ENCODE data around the gene CBLIF. TPM values are rescaled to one million over a fixed set of nuclear protein-coding genes. Genes with fewer than 3 reads are reported as not detected.

CBLIF gene
- total RNA-seq, 1 experiment from 2014 or later = not detected

GRCh38 chr11:59846556-59846955, 1.3 kb upstream of the CBLIF start:
- TF ChIP-seq, protein P1, sequence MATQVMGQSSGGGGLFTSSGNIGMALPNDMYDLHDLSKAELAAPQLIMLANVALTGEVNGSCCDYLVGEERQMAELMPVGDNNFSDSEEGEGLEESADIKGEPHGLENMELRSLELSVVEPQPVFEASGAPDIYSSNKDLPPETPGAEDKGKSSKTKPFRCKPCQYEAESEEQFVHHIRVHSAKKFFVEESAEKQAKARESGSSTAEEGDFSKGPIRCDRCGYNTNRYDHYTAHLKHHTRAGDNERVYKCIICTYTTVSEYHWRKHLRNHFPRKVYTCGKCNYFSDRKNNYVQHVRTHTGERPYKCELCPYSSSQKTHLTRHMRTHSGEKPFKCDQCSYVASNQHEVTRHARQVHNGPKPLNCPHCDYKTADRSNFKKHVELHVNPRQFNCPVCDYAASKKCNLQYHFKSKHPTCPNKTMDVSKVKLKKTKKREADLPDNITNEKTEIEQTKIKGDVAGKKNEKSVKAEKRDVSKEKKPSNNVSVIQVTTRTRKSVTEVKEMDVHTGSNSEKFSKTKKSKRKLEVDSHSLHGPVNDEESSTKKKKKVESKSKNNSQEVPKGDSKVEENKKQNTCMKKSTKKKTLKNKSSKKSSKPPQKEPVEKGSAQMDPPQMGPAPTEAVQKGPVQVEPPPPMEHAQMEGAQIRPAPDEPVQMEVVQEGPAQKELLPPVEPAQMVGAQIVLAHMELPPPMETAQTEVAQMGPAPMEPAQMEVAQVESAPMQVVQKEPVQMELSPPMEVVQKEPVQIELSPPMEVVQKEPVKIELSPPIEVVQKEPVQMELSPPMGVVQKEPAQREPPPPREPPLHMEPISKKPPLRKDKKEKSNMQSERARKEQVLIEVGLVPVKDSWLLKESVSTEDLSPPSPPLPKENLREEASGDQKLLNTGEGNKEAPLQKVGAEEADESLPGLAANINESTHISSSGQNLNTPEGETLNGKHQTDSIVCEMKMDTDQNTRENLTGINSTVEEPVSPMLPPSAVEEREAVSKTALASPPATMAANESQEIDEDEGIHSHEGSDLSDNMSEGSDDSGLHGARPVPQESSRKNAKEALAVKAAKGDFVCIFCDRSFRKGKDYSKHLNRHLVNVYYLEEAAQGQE (IDR thresholded peaks at IDR 0.05; ENCODE audit: insufficient read depth in 1 of 2, low read depth in 2 of 2, low read length in 1 of 2) = no peak
- no peak for TF ChIP-seq TCF7L2 (IDR thresholded peaks at IDR 0.05; ENCODE audit: low read depth, low read length)
- no peak for TF ChIP-seq CTCF (IDR thresholded peaks at IDR 0.05)
- no peak for TF ChIP-seq SIN3A (IDR thresholded peaks at IDR 0.05; ENCODE audit: borderline replicate concordance, insufficient read depth, low read depth, low read length)
- no peak for TF ChIP-seq POLR2AphosphoS5 (IDR thresholded peaks at IDR 0.05; ENCODE audit: low read depth, low read length)
- no peak for DNase-seq (ENCODE audit: low read depth, low spot score)
- H3K36me3 ChIP-seq (ENCODE audit: control insufficient read depth, insufficient read depth, low read length) = no peaks in the 10 kb centered on the region
- BruUV-seq (replicated peaks) = no TSS peak
- ChIA-PET CTCF (no interaction called here), POLR2A (no interaction called here)
- no peaks in the 10 kb centered on the region for H3K4me1 ChIP-seq (ENCODE audit: control insufficient read depth, insufficient read depth, low read length)
- intact Hi-C loops (cut with micrococcal nuclease; ENCODE audit: unreplicated experiment) (no loop called here), in situ Hi-C loops (cut with HindIII; ENCODE audit: low pct_unique_long_range_greater_than_20kb, low sequenced_read_pairs) (no loop called here)
- no peak overlapping the region for H3K4me3 ChIP-seq (ENCODE audit: low read depth in 2 of 2, low read length in 2 of 2)
- no peak for ATAC-seq
- H3K27ac ChIP-seq (ENCODE audit: low read length) = no peak overlapping the region
- H3K27me3 ChIP-seq (ENCODE audit: control insufficient read depth, insufficient read depth, low read length) = no peaks in the 10 kb centered on the region
- H3K9me3 ChIP-seq (ENCODE audit: control insufficient read depth, insufficient read depth, low read depth, low read length) = no peaks in the 10 kb centered on the region

GRCh38 chr11:59842316-59842715, 3.0 kb downstream of the CBLIF start:
- Histone ChIP-seq H3K4me3 (ENCODE audit: low read depth in 2 of 2, low read length in 2 of 2) (no peak overlapping the region), H3K27ac (ENCODE audit: low read length) (no peak overlapping the region), H3K9me3 (ENCODE audit: control insufficient read depth, insufficient read depth, low read depth, low read length) (no peaks in the 10 kb centered on the region), H3K36me3 (ENCODE audit: control insufficient read depth, insufficient read depth, low read length) (no peaks in the 10 kb centered on the region), H3K4me1 (ENCODE audit: control insufficient read depth, insufficient read depth, low read length) (no peaks in the 10 kb centered on the region), H3K27me3 (ENCODE audit: control insufficient read depth, insufficient read depth, low read length) (no peaks in the 10 kb centered on the region)
- TF ChIP-seq CTCF (IDR thresholded peaks at IDR 0.05) = no peak
- ChIA-PET POLR2A (no interaction called here), CTCF (no interaction called here)
- intact Hi-C loops (cut with micrococcal nuclease; ENCODE audit: unreplicated experiment) = no loop called here
- no peak for DNase-seq (ENCODE audit: low read depth, low spot score)
- no peak for ATAC-seq
- BruUV-seq (replicated peaks) = no TSS peak
- in situ Hi-C loops (cut with HindIII; ENCODE audit: low pct_unique_long_range_greater_than_20kb, low sequenced_read_pairs) = no loop called here

- ATAC-seq (no peak), DNase-seq (ENCODE audit: low read depth, low spot score) (no peak)
- in situ Hi-C loops (cut with HindIII; ENCODE audit: low pct_unique_long_range_greater_than_20kb, low sequenced_read_pairs) = no loop called here
- intact Hi-C loops (cut with micrococcal nuclease; ENCODE audit: unreplicated experiment) = no loop called here
- H3K27ac ChIP-seq (ENCODE audit: low read length) = no peak overlapping the region
- CTCF ChIA-PET = no interaction called here
- no peaks in the 10 kb centered on the region; the same call in 1 of the 2 replicates for H3K27me3 ChIP-seq (ENCODE audit: control insufficient read depth, insufficient read depth, low read length)
- POLR2A ChIA-PET = no interaction called here
- no peak overlapping the region for H3K4me3 ChIP-seq (ENCODE audit: low read depth in 2 of 2, low read length in 2 of 2)
- no peaks in the 10 kb centered on the region for H3K36me3 ChIP-seq (ENCODE audit: control insufficient read depth, insufficient read depth, low read length)
- no peak for TF ChIP-seq POLR2AphosphoS5 (IDR thresholded peaks at IDR 0.05; ENCODE audit: low read depth, low read length)
- TF ChIP-seq TCF7L2 (IDR thresholded peaks at IDR 0.05; ENCODE audit: low read depth, low read length) = no peak
- no peak for TF ChIP-seq CTCF (IDR thresholded peaks at IDR 0.05)
- TF ChIP-seq, protein P1 (IDR thresholded peaks at IDR 0.05; ENCODE audit: insufficient read depth in 1 of 2, low read depth in 2 of 2, low read length in 1 of 2) = no peak
- TF ChIP-seq SIN3A (IDR thresholded peaks at IDR 0.05; ENCODE audit: borderline replicate concordance, insufficient read depth, low read depth, low read length) = no peak
- no TSS peak for BruUV-seq (replicated peaks)
- no peaks in the 10 kb centered on the region for H3K4me1 ChIP-seq (ENCODE audit: control insufficient read depth, insufficient read depth, low read length)
- no peaks in the 10 kb centered on the region for H3K9me3 ChIP-seq (ENCODE audit: control insufficient read depth, insufficient read depth, low read depth, low read length)
Observed at GRCh38 chr11:59841514-59841913, 3.8 kb downstream of the CBLIF start.
